Cardiac fibroblast (primary cell): ENCODE measurements around the gene CYSTM1.

Experiments
- DNase-seq, 2 donors: peaks; one replicate each; pipeline versions ENCODE4 v3.0.0 to v3.0.0-alpha.2; 2010; ENCODE audit warnings: low read depth in 2 of 2
- H3K4me3 ChIP-seq, 2 donors: replicated peaks in 1 of 2; 1 replicate in 1 of 2; 2 replicates in 1 of 2; pipeline ENCODE4 v1.5.1; 2011; ENCODE audit warnings: low read depth in 2 of 2, low read length in 2 of 2, mild to moderate bottlenecking in 2 of 2, moderate library complexity in 1 of 2
- CTCF ChIP-seq: IDR thresholded peaks from one replicate; pipeline ENCODE4 v1.5.1; 2011; ENCODE audit warnings: low read depth, mild to moderate bottlenecking, low read length, inconsistent platforms

The CYSTM1 gene

GRCh38 chr5:140220698-140221064 lies 45.7 kb downstream of the CYSTM1 start:
- DNase-seq: peak in 1 of 2 donors; percentile 34
- TF ChIP-seq CTCF: no peak
- H3K4me3 ChIP-seq: no peak overlapping the region

GRCh38 chr5:140221697-140222223 lies 46.8 kb downstream of the CYSTM1 start:
- no peak for TF ChIP-seq CTCF
- DNase-seq: peak; percentile 59 to 88
- H3K4me3 ChIP-seq: no peak overlapping the region

GRCh38 chr5:140222416-140222815 lies 47.4 kb downstream of the CYSTM1 start:
- H3K4me3 ChIP-seq: no peak overlapping the region
- DNase-seq: no peak
- TF ChIP-seq CTCF: no peak

- DNase-seq: no peak
- no peak overlapping the region for H3K4me3 ChIP-seq
- TF ChIP-seq CTCF: no peak
Observed at GRCh38 chr5:140223567-140223966, 48.6 kb downstream of the CYSTM1 start.

GRCh38 chr5:140224658-140225057 lies 49.7 kb downstream of the CYSTM1 start:
- no peak for DNase-seq
- TF ChIP-seq CTCF: no peak
- H3K4me3 ChIP-seq: no peak overlapping the region

- H3K4me3 ChIP-seq: no peak overlapping the region
- no peak for DNase-seq
- no peak for TF ChIP-seq CTCF
Observed at GRCh38 chr5:140225396-140225795, 50.4 kb downstream of the CYSTM1 start.

GRCh38 chr5:140227046-140227445 lies 52.1 kb downstream of the CYSTM1 start:
- TF ChIP-seq CTCF: no peak
- H3K4me3 ChIP-seq: no peak overlapping the region
- no peak for DNase-seq
